RPMI7951 (cell line): ENCODE measurements around the gene TMEM255A. TPM values are rescaled to one million over a fixed set of nuclear protein-coding genes. Genes with fewer than 3 reads are reported as not detected.

Source experiments
- total RNA-seq: library from RNA; depleted of rRNA; stranded (reverse); fragments of >200 nt; shearing (Covaris generic); gene quantifications from 2 replicates; pipeline ENCODE4 v1.2.3, GENCODE V29; 2014; rRNA removed

The TMEM255A gene
- total RNA-seq, 1 experiment from 2014 or later = 0.24 TPM

Other genes with a start within 250 kb of the TMEM255A start
- 0.24 TPM in 1 of 2 replicates, not detected in the other for gene RHOXF2B, start 233.8 kb downstream of the TMEM255A start, total RNA-seq
- not detected in 2 replicates for gene RHOXF1, start 195.5 kb downstream of the TMEM255A start, total RNA-seq
- 0.29 TPM in 1 of 2 replicates, not detected in the other for gene RHOXF2, start 152.8 kb downstream of the TMEM255A start, total RNA-seq
- 13.3 and 16.8 TPM in 2 replicates for gene ZBTB33, start 60.6 kb downstream of the TMEM255A start, total RNA-seq
- not detected in 2 replicates for gene ATP1B4, start 50.6 kb upstream of the TMEM255A start, total RNA-seq
- 118 and 142 TPM in 2 replicates for gene LAMP2, start 157.8 kb upstream of the TMEM255A start, total RNA-seq
- 29.1 and 39.4 TPM in 2 replicates for gene CUL4B, start 249.5 kb upstream of the TMEM255A start, total RNA-seq